Thyroid gland (tissue), 4 donors: Measurements from ENCODE around the gene SLC5A8.

Experiments used
- POLR2A ChIP-seq, 2 donors: fragments of 450-650 bp; IDR thresholded peaks; one replicate each; pipeline ENCODE4 v1.6.1; 2017; ENCODE audit warnings: antibody characterized with exemption in 2 of 2, mild to moderate bottlenecking in 2 of 2, moderate library complexity in 1 of 2
- TF ChIP-seq, protein P1 (sequence below), 6 experiments: fragments of 200-600 bp in 3 of 6; fragments of 450-650 bp in 3 of 6; sonication (generic) in 3 of 6; IDR thresholded peaks; one replicate each; pipeline ENCODE4 v1.5.1; 2016 to 2019; ENCODE audit warnings: antibody characterized with exemption in 6 of 6, mild to moderate bottlenecking in 2 of 6, inconsistent platforms in 1 of 6, moderate library complexity in 1 of 6

DNA sequence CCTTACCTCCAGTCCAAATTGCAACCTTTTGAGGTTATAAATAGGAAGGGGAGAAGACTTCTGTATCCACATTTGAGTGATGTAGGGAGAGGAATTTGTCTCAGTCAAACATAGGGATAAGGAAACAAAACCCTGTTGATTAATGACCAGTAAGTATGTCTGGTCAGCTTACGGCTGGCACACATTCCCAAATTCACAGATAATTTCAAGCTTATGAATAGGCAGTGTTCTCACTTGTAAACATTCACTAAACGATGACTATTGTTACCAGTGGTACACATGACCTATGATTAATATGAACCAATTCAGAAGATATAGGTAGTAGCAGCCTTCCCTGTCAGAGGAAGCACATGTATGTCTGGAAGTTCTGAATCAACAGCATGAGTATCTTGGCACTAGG lies 33.0 kb upstream of the SLC5A8 start:
- TF ChIP-seq, protein P1, sequence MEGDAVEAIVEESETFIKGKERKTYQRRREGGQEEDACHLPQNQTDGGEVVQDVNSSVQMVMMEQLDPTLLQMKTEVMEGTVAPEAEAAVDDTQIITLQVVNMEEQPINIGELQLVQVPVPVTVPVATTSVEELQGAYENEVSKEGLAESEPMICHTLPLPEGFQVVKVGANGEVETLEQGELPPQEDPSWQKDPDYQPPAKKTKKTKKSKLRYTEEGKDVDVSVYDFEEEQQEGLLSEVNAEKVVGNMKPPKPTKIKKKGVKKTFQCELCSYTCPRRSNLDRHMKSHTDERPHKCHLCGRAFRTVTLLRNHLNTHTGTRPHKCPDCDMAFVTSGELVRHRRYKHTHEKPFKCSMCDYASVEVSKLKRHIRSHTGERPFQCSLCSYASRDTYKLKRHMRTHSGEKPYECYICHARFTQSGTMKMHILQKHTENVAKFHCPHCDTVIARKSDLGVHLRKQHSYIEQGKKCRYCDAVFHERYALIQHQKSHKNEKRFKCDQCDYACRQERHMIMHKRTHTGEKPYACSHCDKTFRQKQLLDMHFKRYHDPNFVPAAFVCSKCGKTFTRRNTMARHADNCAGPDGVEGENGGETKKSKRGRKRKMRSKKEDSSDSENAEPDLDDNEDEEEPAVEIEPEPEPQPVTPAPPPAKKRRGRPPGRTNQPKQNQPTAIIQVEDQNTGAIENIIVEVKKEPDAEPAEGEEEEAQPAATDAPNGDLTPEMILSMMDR (IDR thresholded peaks at IDR 0.05), result no peak
- no peak for TF ChIP-seq POLR2A (IDR thresholded peaks at IDR 0.05)
